ENCODE measurements around the gene RNF144B.

DNA sequence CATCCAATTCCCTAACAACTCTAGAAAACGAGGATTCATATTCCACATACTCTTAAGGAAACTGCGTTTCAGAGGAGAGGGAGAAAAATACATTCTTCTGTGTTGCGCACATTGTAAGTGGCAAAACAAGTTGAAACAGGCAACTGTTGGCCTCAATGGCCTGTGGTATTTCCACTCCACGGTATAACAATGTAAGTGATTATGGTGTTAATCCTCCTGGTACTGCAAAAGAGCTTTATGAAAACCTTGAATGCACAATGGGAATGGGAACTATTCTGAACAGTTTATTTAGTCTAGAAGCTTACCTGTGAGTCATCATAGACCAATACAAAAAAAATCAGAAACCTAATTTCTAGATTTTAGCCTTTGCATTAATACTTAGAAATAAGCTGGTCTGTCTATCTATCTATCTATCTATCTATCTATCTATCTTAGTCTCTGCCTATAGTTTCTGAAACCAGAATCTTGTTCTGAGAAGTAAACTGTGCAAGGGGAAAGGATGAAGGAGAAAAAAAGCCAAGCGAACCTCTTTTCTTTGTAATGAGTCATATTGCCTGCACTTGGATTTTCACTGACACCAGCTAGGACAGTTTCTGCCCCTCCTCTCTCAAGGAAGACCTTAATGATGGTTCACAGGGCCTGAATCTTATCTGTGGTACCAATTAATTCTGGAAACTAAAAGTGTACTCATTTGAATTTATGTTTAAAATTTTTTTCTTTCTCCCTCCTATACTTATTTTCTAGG, 101.5 kb downstream of the RNF144B start:
- TF ChIP-seq, protein P1, sequence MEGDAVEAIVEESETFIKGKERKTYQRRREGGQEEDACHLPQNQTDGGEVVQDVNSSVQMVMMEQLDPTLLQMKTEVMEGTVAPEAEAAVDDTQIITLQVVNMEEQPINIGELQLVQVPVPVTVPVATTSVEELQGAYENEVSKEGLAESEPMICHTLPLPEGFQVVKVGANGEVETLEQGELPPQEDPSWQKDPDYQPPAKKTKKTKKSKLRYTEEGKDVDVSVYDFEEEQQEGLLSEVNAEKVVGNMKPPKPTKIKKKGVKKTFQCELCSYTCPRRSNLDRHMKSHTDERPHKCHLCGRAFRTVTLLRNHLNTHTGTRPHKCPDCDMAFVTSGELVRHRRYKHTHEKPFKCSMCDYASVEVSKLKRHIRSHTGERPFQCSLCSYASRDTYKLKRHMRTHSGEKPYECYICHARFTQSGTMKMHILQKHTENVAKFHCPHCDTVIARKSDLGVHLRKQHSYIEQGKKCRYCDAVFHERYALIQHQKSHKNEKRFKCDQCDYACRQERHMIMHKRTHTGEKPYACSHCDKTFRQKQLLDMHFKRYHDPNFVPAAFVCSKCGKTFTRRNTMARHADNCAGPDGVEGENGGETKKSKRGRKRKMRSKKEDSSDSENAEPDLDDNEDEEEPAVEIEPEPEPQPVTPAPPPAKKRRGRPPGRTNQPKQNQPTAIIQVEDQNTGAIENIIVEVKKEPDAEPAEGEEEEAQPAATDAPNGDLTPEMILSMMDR (IDR thresholded peaks at IDR 0.05), result no peak
- TF ChIP-seq POLR2A (IDR thresholded peaks at IDR 0.05), result no peak
